Endothelial cell of umbilical vein (primary cell): Measurements from ENCODE around the gene NACA. TPM values are rescaled to one million over a fixed set of nuclear protein-coding genes. Genes with fewer than 3 reads are reported as not detected.

Experiments used
- BruUV-seq: library from RNA; stranded (reverse); fragments of 400-500 nt; replicated peaks from 2 replicates; lab custom pipeline; 2021; lab: Mats Ljungman, UMichigan
- CTCF ChIA-PET: fragments of 300-600, 350-600 bp; sonication (Branson Sonifier 250); formaldehyde crosslinking; loops from one replicate; lab custom pipeline; 2021; ENCODE audit warnings: antibody characterized with exemption, inconsistent platforms; lab: Charles Lee
- POLR2A ChIA-PET: fragments of 300-600, 350-600 bp; sonication (Branson Sonifier 250); formaldehyde crosslinking; loops from one replicate; lab custom pipeline; 2021; ENCODE audit warnings: antibody characterized with exemption, inconsistent platforms; lab: Charles Lee
- DNase-seq: peaks from one replicate; pipeline ENCODE4 v3.0.0-alpha.2; 2011; ENCODE audit warnings: low read depth, low spot score
- FAIRE-seq: peaks from 2 replicates; lab custom pipeline; 2011; peaks lifted over from hg19 to GRCh38; lab: Jason Lieb, UNC
- H2AFZ ChIP-seq: 2 replicates; pipeline ENCODE4 v1.6.0; 2012; ENCODE audit warnings: low read depth, low read length, control low read depth, inconsistent platforms
- H3K27ac ChIP-seq: 2 replicates; pipeline ENCODE4 v1.5.1; 2011; ENCODE audit warnings: low read depth, mild to moderate bottlenecking, control low read depth, low read length, moderate library complexity; ENCODE audit not compliant: insufficient read depth
- H3K27me3 ChIP-seq, 2 experiments: 2 replicates each; pipeline versions ENCODE4 v1.6.0 to v1.6.1; 2011; ENCODE audit warnings: low read length in 2 of 2, mixed read lengths in 1 of 2; ENCODE audit not compliant: control insufficient read depth in 2 of 2, insufficient read depth in 2 of 2
- H3K36me3 ChIP-seq, 2 experiments: 2 replicates in 1 of 2; 3 replicates in 1 of 2; pipeline ENCODE4 v1.5.1; 2011; ENCODE audit warnings: low read length in 2 of 2, mild to moderate bottlenecking in 1 of 2, moderate library complexity in 1 of 2; ENCODE audit not compliant: control insufficient read depth in 2 of 2, insufficient read depth in 2 of 2; ENCODE audit errors: extremely low read depth in 1 of 2
- H3K4me1 ChIP-seq: 3 replicates; pipeline ENCODE4 v1.5.1; 2011; ENCODE audit warnings: mild to moderate bottlenecking, low read length; ENCODE audit not compliant: control insufficient read depth, insufficient read depth; ENCODE audit errors: extremely low read depth
- H3K4me2 ChIP-seq: 2 replicates; pipeline ENCODE4 v1.6.1; 2011; ENCODE audit warnings: low read length, control low read depth, mixed read lengths; ENCODE audit not compliant: insufficient read depth
- H3K4me3 ChIP-seq, 3 experiments: fragments of 200-600 bp in 1 of 3; sonication (generic), shearing (Covaris generic) in 1 of 3; replicated peaks in 1 of 3; 2 replicates each; pipeline ENCODE4 v1.5.1; 2011 to 2016; ENCODE audit warnings: control low read depth in 3 of 3, low read length in 3 of 3, mild to moderate bottlenecking in 2 of 3, inconsistent platforms in 1 of 3, low read depth in 1 of 3, moderate library complexity in 1 of 3; ENCODE audit not compliant: insufficient read depth in 1 of 3
- H3K79me2 ChIP-seq: 2 replicates; pipeline ENCODE4 v1.6.0; 2012; ENCODE audit warnings: low read length, inconsistent platforms; ENCODE audit not compliant: control insufficient read depth, insufficient read depth
- H3K9ac ChIP-seq: replicated peaks from 2 replicates; pipeline ENCODE3; 2011; ENCODE audit warnings: low read length, control low read depth; ENCODE audit not compliant: insufficient read depth; ENCODE audit errors: extremely low read depth
- H3K9me1 ChIP-seq: replicated peaks from 3 replicates; pipeline ENCODE4 v1.6.0; 2011; ENCODE audit warnings: mild to moderate bottlenecking, low read length; ENCODE audit not compliant: control insufficient read depth, insufficient read depth; ENCODE audit errors: extremely low read depth
- H3K9me3 ChIP-seq: replicated peaks from 2 replicates; pipeline ENCODE4 v1.5.1; 2012; ENCODE audit warnings: low read length, inconsistent platforms; ENCODE audit not compliant: control insufficient read depth, insufficient read depth
- H4K20me1 ChIP-seq: replicated peaks from 2 replicates; pipeline ENCODE3; 2011; ENCODE audit warnings: mild to moderate bottlenecking, low read length; ENCODE audit not compliant: control insufficient read depth, insufficient read depth; ENCODE audit errors: extremely low read depth
- EZH2 ChIP-seq: IDR thresholded peaks from 2 replicates; pipeline ENCODE4 v1.6.1; 2012; ENCODE audit warnings: borderline replicate concordance, low read depth, mild to moderate bottlenecking, moderate library complexity, low read length, inconsistent platforms; ENCODE audit not compliant: severe bottlenecking
- FOS ChIP-seq: IDR thresholded peaks from 2 replicates; pipeline ENCODE4 v1.6.1; 2011; ENCODE audit warnings: mild to moderate bottlenecking, low read length, moderate library complexity, borderline replicate concordance; ENCODE audit not compliant: insufficient read depth
- GATA2 ChIP-seq: IDR thresholded peaks from 2 replicates; pipeline ENCODE4 v1.7.0; 2011; ENCODE audit warnings: low read depth, mild to moderate bottlenecking, moderate library complexity, mixed read lengths, low read length; ENCODE audit not compliant: insufficient read length, insufficient read depth
- JUN ChIP-seq: IDR thresholded peaks from 2 replicates; pipeline ENCODE4 v1.6.1; 2011; ENCODE audit warnings: borderline replicate concordance, low read depth; ENCODE audit not compliant: insufficient read length, insufficient read depth
- MYC ChIP-seq: IDR thresholded peaks from one replicate; pipeline ENCODE4 v1.6.1; 2011; ENCODE audit warnings: mild to moderate bottlenecking, low read depth, low read length
- POLR2A ChIP-seq: IDR thresholded peaks from 2 replicates; pipeline ENCODE4 v1.6.1; 2012; ENCODE audit warnings: low read depth, mild to moderate bottlenecking, control low read depth, low read length
- POLR2AphosphoS5 ChIP-seq: IDR thresholded peaks from 2 replicates; pipeline ENCODE4 v1.6.1; 2012; ENCODE audit warnings: low read depth, mild to moderate bottlenecking, control low read depth, low read length, moderate library complexity; ENCODE audit not compliant: insufficient read depth
- dilution Hi-C: fragments of 300-500 bp; cut with MboI; formaldehyde crosslinking; loops from one replicate; pipeline ENCODE4 v1.15.0; 2019; ENCODE audit warnings: low sequenced_read_pairs; ENCODE audit not compliant: extremely low pct_ligation_motif_present
- intact Hi-C: fragments of 100-400 bp; cut with micrococcal nuclease; formaldehyde crosslinking; loops from one replicate; pipeline ENCODE4 v1.10.0; 2022
- polyA plus RNA-seq, 4 experiments: library from polyadenylated mRNA; depleted of rRNA in 3 of 4; stranded (reverse) in 3 of 4; unstranded in 1 of 4; fragments of >200 nt; gene quantifications; 2 replicates each; pipeline versions ENCODE4 v1.2.1 to v1.2.3, GENCODE V29; 2011 to 2012; ENCODE audit warnings: missing spikeins in 1 of 4
- total RNA-seq: library from RNA; stranded (reverse); gene quantifications from 2 replicates; pipeline ENCODE4 v1.2.3, GENCODE V29; 2021
- TF ChIP-seq, protein P1 (sequence below), 2 donors: IDR thresholded peaks; 1 replicate in 1 of 2; 2 replicates in 1 of 2; pipeline ENCODE4 v1.5.1; 2011; ENCODE audit warnings: low read length in 2 of 2, mild to moderate bottlenecking in 2 of 2, moderate library complexity in 2 of 2, control low read depth in 1 of 2, inconsistent platforms in 1 of 2, low read depth in 1 of 2; ENCODE audit not compliant: insufficient read depth in 1 of 2; ENCODE audit errors: extremely low read depth in 1 of 2
- TF ChIP-seq, protein P2 (sequence below): IDR thresholded peaks from 2 replicates; pipeline ENCODE4 v1.6.1; 2011; ENCODE audit not compliant: insufficient read depth, insufficient read length

NACA gene
- total and polyA plus RNA-seq, 2 donors (not counting 3 experiments of a cell fraction or from before 2014, with no cell fraction given): 260 to 892 TPM

DNA sequence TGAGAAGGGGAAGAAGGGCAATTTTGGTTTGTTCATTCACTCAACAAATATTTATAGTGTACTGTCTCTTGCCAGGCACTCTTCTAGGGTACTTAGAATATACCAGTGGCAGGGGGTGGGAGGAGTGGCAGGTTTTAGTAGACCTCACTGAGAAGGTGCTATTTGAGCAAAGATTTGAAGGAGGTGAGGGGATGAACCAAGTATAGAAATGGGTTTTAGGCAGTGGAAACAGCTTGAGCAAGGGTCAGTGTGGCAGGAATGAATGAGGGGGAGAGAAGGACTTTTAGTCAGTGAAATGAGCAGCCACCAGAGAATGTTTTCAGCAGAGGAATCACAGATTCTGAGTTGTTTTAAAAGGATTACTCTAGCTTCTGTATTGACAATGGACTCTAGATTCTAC, 24.8 kb upstream of the NACA start:
- intact Hi-C loops (no loop called here), dilution Hi-C loops (no loop called here)
- H3K79me2 ChIP-seq: peaks cover 4% of the 10 kb centered on the region
- H3K4me3 ChIP-seq: no peak overlapping the region
- H3K9me1 ChIP-seq: no peaks in the 10 kb centered on the region
- POLR2A ChIA-PET: no interaction called here
- FAIRE-seq: no peak
- no peak overlapping the region for H3K9ac ChIP-seq
- H3K36me3 ChIP-seq: no peaks in the 10 kb centered on the region
- H3K9me3 ChIP-seq: no peaks in the 10 kb centered on the region
- no peaks in the 10 kb centered on the region for H3K27me3 ChIP-seq
- no peak overlapping the region for H3K4me2 ChIP-seq
- H3K27ac ChIP-seq: no peak overlapping the region
- BruUV-seq: no TSS peak
- no peaks in the 10 kb centered on the region for H4K20me1 ChIP-seq
- peaks cover 11% of the 10 kb centered on the region for H3K4me1 ChIP-seq
- CTCF ChIA-PET: no interaction called here
- no peak overlapping the region for H2AFZ ChIP-seq
- no peak for DNase-seq
- TF ChIP-seq MYC (no peak), JUN (no peak)

DNA sequence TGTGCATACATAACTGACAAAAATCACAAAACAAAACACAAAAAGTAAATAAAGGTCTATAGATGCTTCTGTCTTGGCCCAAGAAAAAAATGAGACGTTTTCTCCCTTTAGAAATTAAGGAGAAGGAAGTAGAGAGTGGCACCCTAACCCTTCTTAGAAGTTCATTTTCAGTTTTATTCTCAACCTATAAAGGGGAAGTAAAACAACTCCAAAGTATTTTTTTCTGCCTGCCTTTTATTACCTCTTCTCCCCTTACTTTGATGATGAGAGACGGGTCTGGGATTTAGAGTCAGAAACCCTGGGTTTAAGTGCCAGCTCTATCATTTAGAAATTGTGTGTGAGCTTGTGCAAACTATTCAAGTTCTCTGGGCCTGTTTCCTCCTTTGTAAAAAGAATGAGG, 24.3 kb upstream of the NACA start:
- intact Hi-C loops: no loop called here
- H3K36me3 ChIP-seq: no peaks in the 10 kb centered on the region
- no peak overlapping the region for H3K4me3 ChIP-seq
- H3K9ac ChIP-seq: no peak overlapping the region
- FAIRE-seq (no peak), DNase-seq (no peak)
- peaks cover 4% of the 10 kb centered on the region for H3K79me2 ChIP-seq
- no peaks in the 10 kb centered on the region for H3K9me3 ChIP-seq
- CTCF ChIA-PET: no interaction called here
- POLR2A ChIA-PET: interaction anchor here (1.1 kb wide), 1 partner anchor 62 kb away, joined by 5 read pairs; the partner anchor contains the start of gene PTGES3
- no peaks in the 10 kb centered on the region for H3K9me1 ChIP-seq
- no peak overlapping the region for H2AFZ ChIP-seq
- no peaks in the 10 kb centered on the region for H4K20me1 ChIP-seq
- TF ChIP-seq, protein P1, sequence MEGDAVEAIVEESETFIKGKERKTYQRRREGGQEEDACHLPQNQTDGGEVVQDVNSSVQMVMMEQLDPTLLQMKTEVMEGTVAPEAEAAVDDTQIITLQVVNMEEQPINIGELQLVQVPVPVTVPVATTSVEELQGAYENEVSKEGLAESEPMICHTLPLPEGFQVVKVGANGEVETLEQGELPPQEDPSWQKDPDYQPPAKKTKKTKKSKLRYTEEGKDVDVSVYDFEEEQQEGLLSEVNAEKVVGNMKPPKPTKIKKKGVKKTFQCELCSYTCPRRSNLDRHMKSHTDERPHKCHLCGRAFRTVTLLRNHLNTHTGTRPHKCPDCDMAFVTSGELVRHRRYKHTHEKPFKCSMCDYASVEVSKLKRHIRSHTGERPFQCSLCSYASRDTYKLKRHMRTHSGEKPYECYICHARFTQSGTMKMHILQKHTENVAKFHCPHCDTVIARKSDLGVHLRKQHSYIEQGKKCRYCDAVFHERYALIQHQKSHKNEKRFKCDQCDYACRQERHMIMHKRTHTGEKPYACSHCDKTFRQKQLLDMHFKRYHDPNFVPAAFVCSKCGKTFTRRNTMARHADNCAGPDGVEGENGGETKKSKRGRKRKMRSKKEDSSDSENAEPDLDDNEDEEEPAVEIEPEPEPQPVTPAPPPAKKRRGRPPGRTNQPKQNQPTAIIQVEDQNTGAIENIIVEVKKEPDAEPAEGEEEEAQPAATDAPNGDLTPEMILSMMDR (IDR thresholded peaks at IDR 0.05; ENCODE audit: extremely low read depth in 1 of 2, insufficient read depth in 1 of 2, low read depth in 1 of 2, low read length in 2 of 2): no peak
- TF ChIP-seq POLR2AphosphoS5 (no peak), EZH2 (no peak), FOS (no peak), MYC (no peak), JUN (no peak), POLR2A (no peak), GATA2 (no peak)
- TF ChIP-seq, protein P2, sequence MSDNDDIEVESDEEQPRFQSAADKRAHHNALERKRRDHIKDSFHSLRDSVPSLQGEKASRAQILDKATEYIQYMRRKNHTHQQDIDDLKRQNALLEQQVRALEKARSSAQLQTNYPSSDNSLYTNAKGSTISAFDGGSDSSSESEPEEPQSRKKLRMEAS: no peak
- no peak overlapping the region for H3K4me2 ChIP-seq
- dilution Hi-C loops: no loop called here
- no peak overlapping the region for H3K27ac ChIP-seq
- no peaks in the 10 kb centered on the region for H3K27me3 ChIP-seq
- no TSS peak for BruUV-seq
- peaks cover 11% of the 10 kb centered on the region for H3K4me1 ChIP-seq
